Measurements from ENCODE around the gene B4GALNT4.
"Not testable (repeated sequence)": the region's sequence is repeated elsewhere in the genome, so short reads cannot be mapped to it uniquely, and the experiment has no call there.

GRCh38 chr11:424766-425165 lies 55.5 kb downstream of the B4GALNT4 start:
- not testable (repeated sequence) for TF ChIP-seq CTCF (conservative IDR thresholded peaks at IDR 0.05 in 1 of 2, IDR thresholded peaks at IDR 0.05 in 1 of 2; ENCODE audit: low read depth in 1 of 2, low read length in 2 of 2); EZH2 (IDR thresholded peaks at IDR 0.05; ENCODE audit: low read length, missing control alignments)
